ENCODE results near the gene INHBE. TPM values are rescaled to one million over a fixed set of nuclear protein-coding genes. Genes with fewer than 3 reads are reported as not detected.
A peak's percentile ranks its signal among the peaks of the same experiment; 100 is the strongest.

Gene INHBE
- total RNA-seq, 1 experiment from 2014 or later = 5.0 TPM

GRCh38 chr12:57459055-57459749, 4.1 kb downstream of the INHBE start (continued):
- TF ChIP-seq GABPB1 (CRISPR knock-in tag; IDR thresholded peaks at IDR 0.05) (no peak), PRRX2 (CRISPR knock-in tag; IDR thresholded peaks at IDR 0.05) (no peak; the same call in 1 of the 2 replicates), NR3C1 (CRISPR knock-in tag; conservative IDR thresholded peaks at IDR 0.05; ENCODE audit: low read depth) (0 out of 2 replicates have a peak, but pooled peaks have one; percentile 70), E2F5 (CRISPR knock-in tag; IDR thresholded peaks at IDR 0.05) (no peak), AFF4 (CRISPR knock-in tag; IDR thresholded peaks at IDR 0.05; ENCODE audit: borderline replicate concordance) (0 out of 2 replicates have a peak, but pooled peaks have one; percentile 87), ELF4 (CRISPR knock-in tag; IDR thresholded peaks at IDR 0.05; ENCODE audit: low read depth) (no peak), IRF1 (CRISPR knock-in tag; IDR thresholded peaks at IDR 0.05) (no peak), CREB1 (CRISPR knock-in tag; IDR thresholded peaks at IDR 0.05) (no peak), SMAD4 (CRISPR knock-in tag; IDR thresholded peaks at IDR 0.05) (no peak), ZNF232 (CRISPR knock-in tag; IDR thresholded peaks at IDR 0.05) (no peak), ZNF423 (CRISPR knock-in tag; IDR thresholded peaks at IDR 0.05) (no peak), ETV6 (CRISPR knock-in tag; IDR thresholded peaks at IDR 0.05) (peak; percentile 78), HMGA2 (CRISPR knock-in tag; IDR thresholded peaks at IDR 0.05) (no peak), SP1 (CRISPR knock-in tag; conservative IDR thresholded peaks at IDR 0.05) (peak; percentile 58; the same call in 1 of the 2 replicates), NFATC4 (CRISPR knock-in tag; IDR thresholded peaks at IDR 0.05) (no peak), GRHL2 (CRISPR knock-in tag; IDR thresholded peaks at IDR 0.05; ENCODE audit: insufficient replicate concordance, severe bottlenecking) (no peak), STAT6 (CRISPR knock-in tag; conservative IDR thresholded peaks at IDR 0.05; ENCODE audit: low read depth) (no peak), MYBL2 (CRISPR knock-in tag; IDR thresholded peaks at IDR 0.05) (no peak), EMX1 (CRISPR knock-in tag; IDR thresholded peaks at IDR 0.05) (0 out of 2 replicates have a peak, but pooled peaks have one; percentile 40), FOXP1 (CRISPR knock-in tag; IDR thresholded peaks at IDR 0.05; ENCODE audit: borderline replicate concordance) (peak; percentile 52; the same call in 1 of the 2 replicates), ARID4B (CRISPR knock-in tag; IDR thresholded peaks at IDR 0.05; ENCODE audit: borderline replicate concordance) (no peak), ZNF416 (CRISPR knock-in tag; IDR thresholded peaks at IDR 0.05) (no peak), ZNF671 (CRISPR knock-in tag; IDR thresholded peaks at IDR 0.05) (no peak), USF1 (CRISPR knock-in tag; IDR thresholded peaks at IDR 0.05) (no peak), FOXK1 (CRISPR knock-in tag; IDR thresholded peaks at IDR 0.05) (no peak), JAZF1 (CRISPR knock-in tag; IDR thresholded peaks at IDR 0.05) (no peak)
